Nephron progenitor cell (in vitro differentiated cells): ENCODE measurements around the gene CLEC5A.

ENCODE experiments used
- DNase-seq: peaks from one replicate; pipeline ENCODE4 v3.0.0; 2021
- H3K27ac Mint-ChIP-seq: 2 replicates; pipeline ENCODE4 v1.8.0; 2021; ENCODE audit warnings: mild to moderate bottlenecking, moderate library complexity, mixed read lengths
- H3K27me3 Mint-ChIP-seq: 2 replicates; pipeline ENCODE4 v1.8.0; 2021; ENCODE audit warnings: mild to moderate bottlenecking, low read depth, mixed read lengths; ENCODE audit not compliant: poor library complexity
- H3K36me3 Mint-ChIP-seq: 2 replicates; pipeline ENCODE4 v1.8.0; 2021; ENCODE audit warnings: low read depth, mixed read lengths
- H3K4me1 Mint-ChIP-seq: 2 replicates; pipeline ENCODE4 v1.8.0; 2021; ENCODE audit warnings: mixed read lengths
- H3K4me3 Mint-ChIP-seq: 2 replicates; pipeline ENCODE4 v1.8.0; 2021; ENCODE audit warnings: mild to moderate bottlenecking, moderate library complexity, mixed read lengths
- H3K9me3 Mint-ChIP-seq: 2 replicates; pipeline ENCODE4 v1.8.0; 2021; ENCODE audit warnings: mild to moderate bottlenecking, moderate library complexity, mixed read lengths
- TF ChIP-seq, protein P1 (sequence below): fragments of 200-600 bp; sonication (generic); IDR thresholded peaks from 2 replicates; pipeline ENCODE4 v1.5.0; 2021; ENCODE audit warnings: antibody characterized with exemption

The CLEC5A gene

DNA sequence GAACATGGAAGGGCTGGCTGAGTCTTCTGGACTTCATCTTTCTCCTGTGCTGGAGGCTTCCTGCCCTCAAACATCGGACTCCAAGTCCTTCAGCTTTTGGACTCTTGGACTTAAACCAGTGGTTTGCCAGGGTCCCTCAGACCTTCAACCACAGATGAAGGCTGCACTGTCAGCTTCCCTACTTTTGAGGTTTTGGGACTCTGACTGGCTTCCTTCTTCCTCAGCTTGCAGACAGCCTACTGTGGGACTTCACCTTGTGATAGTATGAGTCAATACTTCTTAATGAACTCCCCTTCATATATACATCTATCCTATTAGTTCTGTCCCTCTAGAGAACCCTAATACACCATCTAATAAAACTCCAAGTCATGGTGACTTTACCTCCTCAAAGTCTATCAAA, 4.0 kb upstream of the CLEC5A start:
- Mint-ChIP-seq H3K36me3 (no peaks in the 10 kb centered on the region), H3K9me3 (no peaks in the 10 kb centered on the region), H3K4me1 (no peaks in the 10 kb centered on the region), H3K27me3 (peaks cover 18% of the 10 kb centered on the region), H3K27ac (no peak overlapping the region), H3K4me3 (no peak overlapping the region)
- TF ChIP-seq, protein P1, sequence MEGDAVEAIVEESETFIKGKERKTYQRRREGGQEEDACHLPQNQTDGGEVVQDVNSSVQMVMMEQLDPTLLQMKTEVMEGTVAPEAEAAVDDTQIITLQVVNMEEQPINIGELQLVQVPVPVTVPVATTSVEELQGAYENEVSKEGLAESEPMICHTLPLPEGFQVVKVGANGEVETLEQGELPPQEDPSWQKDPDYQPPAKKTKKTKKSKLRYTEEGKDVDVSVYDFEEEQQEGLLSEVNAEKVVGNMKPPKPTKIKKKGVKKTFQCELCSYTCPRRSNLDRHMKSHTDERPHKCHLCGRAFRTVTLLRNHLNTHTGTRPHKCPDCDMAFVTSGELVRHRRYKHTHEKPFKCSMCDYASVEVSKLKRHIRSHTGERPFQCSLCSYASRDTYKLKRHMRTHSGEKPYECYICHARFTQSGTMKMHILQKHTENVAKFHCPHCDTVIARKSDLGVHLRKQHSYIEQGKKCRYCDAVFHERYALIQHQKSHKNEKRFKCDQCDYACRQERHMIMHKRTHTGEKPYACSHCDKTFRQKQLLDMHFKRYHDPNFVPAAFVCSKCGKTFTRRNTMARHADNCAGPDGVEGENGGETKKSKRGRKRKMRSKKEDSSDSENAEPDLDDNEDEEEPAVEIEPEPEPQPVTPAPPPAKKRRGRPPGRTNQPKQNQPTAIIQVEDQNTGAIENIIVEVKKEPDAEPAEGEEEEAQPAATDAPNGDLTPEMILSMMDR = no peak
- DNase-seq = no peak

DNA sequence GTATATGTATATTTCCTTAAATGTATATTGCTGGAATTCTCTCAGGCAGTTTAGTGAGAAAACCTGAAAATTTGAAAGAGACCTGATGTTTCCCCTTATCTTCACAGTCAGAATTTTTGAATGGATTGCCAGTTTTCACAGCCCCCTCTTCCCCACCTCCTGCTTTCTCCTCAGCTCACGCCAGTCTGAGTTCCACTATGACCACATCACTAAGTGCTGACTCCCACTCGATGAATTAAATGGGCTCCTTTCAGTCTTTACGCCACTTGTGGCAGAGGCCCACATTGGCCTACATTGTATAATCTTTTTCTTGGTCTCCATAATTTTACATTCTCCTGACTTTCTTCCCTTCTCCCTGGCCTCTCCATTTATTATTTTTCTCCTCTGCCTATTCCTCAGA, 3.1 kb upstream of the CLEC5A start:
- DNase-seq = no peak
- no peaks in the 10 kb centered on the region for H3K36me3 Mint-ChIP-seq
- peaks cover 19% of the 10 kb centered on the region for H3K27me3 Mint-ChIP-seq
- H3K4me3 Mint-ChIP-seq = no peak overlapping the region
- H3K27ac Mint-ChIP-seq = no peak overlapping the region
- no peaks in the 10 kb centered on the region for H3K4me1 Mint-ChIP-seq
- H3K9me3 Mint-ChIP-seq = no peaks in the 10 kb centered on the region
- TF ChIP-seq, protein P1 = no peak

DNA sequence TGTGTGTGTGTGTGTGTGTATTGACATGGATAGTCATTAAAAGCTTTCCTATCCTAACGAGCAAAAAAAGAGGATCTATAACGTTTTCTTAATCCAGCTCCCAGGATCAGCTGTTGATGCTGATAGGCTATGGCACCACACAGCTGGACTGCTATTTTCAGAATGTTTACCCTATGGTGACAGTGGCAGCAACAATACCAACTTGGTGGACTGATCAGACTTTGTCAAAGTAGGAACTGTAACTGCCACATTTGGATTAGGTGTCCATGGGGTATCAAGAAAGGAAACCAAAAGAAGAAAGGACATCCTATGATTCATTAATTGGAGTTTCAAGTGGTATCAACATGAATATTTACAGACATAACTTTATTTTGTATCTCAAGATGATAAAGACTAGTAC, 2.7 kb upstream of the CLEC5A start:
- TF ChIP-seq, protein P1 = no peak
- no peak for DNase-seq
- H3K27me3 Mint-ChIP-seq = peaks cover 16% of the 10 kb centered on the region
- H3K27ac Mint-ChIP-seq = no peak overlapping the region
- no peaks in the 10 kb centered on the region for H3K4me1 Mint-ChIP-seq
- H3K36me3 Mint-ChIP-seq = no peaks in the 10 kb centered on the region
- no peak overlapping the region for H3K4me3 Mint-ChIP-seq
- H3K9me3 Mint-ChIP-seq = no peaks in the 10 kb centered on the region

DNA sequence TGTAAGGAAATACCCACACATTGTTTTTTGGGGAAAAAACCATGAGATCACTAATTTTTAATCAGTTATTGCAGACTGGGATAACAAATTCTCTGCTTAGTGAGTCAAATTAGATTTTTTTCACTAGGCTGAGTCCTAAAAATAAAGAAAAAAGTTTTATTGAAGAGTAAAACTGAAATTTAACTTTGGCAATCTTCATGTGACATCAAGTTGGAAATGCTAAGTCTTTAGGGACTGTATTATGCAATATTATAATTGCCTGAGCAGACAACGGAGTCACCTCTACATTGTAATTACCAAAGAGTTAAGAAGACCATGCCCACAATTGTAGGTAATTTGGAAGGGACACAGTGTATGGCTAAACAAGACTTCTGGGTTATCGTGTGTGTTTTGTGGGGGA, 2.2 kb upstream of the CLEC5A start:
- TF ChIP-seq, protein P1 = no peak
- no peaks in the 10 kb centered on the region for H3K4me1 Mint-ChIP-seq
- H3K27ac Mint-ChIP-seq = no peak overlapping the region
- H3K9me3 Mint-ChIP-seq = no peaks in the 10 kb centered on the region
- no peaks in the 10 kb centered on the region for H3K36me3 Mint-ChIP-seq
- no peak for DNase-seq
- H3K4me3 Mint-ChIP-seq = no peak overlapping the region
- H3K27me3 Mint-ChIP-seq = peaks cover 15% of the 10 kb centered on the region

DNA sequence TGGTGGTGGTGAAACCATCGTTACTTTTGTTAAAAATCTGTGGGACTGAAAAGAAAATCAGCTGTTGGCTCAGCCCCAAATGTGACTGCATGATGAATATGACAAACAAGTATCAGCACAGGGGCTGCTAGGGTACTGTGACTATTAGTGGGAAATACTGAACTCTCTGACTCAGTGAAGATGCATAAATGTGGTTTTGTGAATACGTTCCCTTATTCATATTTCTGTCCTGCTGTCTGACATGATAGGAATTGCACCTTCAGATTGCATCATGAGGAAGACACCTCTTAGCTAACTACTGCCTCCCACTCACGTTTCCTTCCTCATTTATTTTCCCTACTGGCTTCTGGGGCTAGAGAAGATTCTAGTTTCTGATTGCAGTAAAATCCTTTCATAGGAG, 1.4 kb downstream of the CLEC5A start:
- H3K9me3 Mint-ChIP-seq = peaks cover 12% of the 10 kb centered on the region
- no peak overlapping the region for H3K27ac Mint-ChIP-seq
- H3K4me1 Mint-ChIP-seq = no peaks in the 10 kb centered on the region
- no peak overlapping the region for H3K4me3 Mint-ChIP-seq
- H3K36me3 Mint-ChIP-seq = no peaks in the 10 kb centered on the region
- TF ChIP-seq, protein P1 = no peak
- DNase-seq = no peak
- peaks cover 27% of the 10 kb centered on the region for H3K27me3 Mint-ChIP-seq

DNA sequence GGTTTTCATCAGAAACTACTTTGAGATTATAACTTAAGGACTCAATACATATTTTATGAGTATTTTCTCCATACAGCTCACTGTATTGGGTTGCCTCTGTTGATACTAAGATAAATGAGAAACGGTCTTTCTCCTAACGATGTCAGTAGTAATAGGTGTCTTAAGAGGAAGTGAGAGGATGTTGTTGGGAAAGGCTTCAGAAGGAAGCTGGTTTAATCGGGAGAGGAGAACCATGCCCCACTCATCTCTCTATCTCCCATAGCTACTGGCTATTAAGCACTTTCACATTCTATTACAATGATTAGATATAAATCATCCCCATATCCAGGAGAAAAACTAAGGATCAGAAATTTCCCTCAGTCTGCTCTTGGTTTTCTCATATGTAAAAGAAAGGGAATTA, 2.0 kb downstream of the CLEC5A start:
- peaks cover 17% of the 10 kb centered on the region for H3K9me3 Mint-ChIP-seq
- H3K27ac Mint-ChIP-seq = no peak overlapping the region
- no peaks in the 10 kb centered on the region for H3K36me3 Mint-ChIP-seq
- H3K4me3 Mint-ChIP-seq = no peak overlapping the region
- TF ChIP-seq, protein P1 = no peak
- DNase-seq = no peak
- no peaks in the 10 kb centered on the region for H3K4me1 Mint-ChIP-seq
- peaks cover 27% of the 10 kb centered on the region for H3K27me3 Mint-ChIP-seq
